ENCODE measurements around the gene MPP3.

The MPP3 gene

GRCh38 chr17:43830510-43831140, 2.3 kb downstream of the MPP3 start:
- DNase-seq: no peak

DNA sequence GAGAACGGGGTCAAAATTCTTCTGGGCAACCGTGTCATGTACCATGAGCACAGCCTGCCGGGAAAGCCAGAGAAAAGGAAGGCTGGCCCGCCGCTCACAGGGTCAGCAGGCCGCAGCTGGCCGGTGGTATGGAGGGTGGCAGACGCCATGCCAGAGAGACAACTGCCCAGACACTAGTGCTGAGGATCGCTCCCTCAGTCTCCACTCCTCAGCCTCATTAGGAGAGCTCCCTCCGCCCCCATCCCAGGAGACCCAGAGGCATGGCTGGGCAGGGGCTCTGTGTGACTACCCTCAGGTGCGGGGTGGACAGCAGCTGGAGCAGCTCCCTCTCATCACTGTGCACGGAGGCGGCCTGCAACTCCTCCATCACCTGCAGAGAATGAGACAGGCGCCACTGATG, 3.2 kb downstream of the MPP3 start:
- no peak for DNase-seq

GRCh38 chr17:43827596-43827995, 5.3 kb downstream of the MPP3 start:
- DNase-seq: no peak

DNA sequence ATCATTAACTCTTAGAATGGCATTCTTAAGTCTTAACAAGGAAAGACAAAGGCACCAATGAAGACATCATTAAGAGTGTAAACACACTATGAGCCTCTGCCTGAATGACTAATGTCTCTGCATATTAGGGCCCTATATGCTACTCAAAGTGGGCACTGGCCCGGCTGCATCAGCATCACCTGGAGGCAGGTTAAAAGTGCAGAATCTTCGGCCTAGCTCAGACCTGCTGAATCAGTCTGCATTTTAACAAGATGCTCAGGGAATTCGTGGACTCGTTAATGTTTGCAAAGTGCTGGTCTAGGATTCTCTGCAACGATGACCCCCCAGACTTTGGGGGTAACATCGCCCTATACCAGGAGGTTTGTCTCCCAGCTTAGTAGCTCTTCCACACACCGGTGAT, 6.7 kb downstream of the MPP3 start:
- no peak for DNase-seq

- DNase-seq: no peak
These were observed 7.4 kb downstream of the MPP3 start for GRCh38 chr17:43825567-43825966.

GRCh38 chr17:43823350-43824084, 9.4 kb downstream of the MPP3 start:
- no peak for DNase-seq

- no peak for DNase-seq
These were observed 10.3 kb downstream of the MPP3 start for GRCh38 chr17:43822570-43823190.

- no peak for DNase-seq
These were observed 12.2 kb downstream of the MPP3 start for GRCh38 chr17:43820759-43821158.

DNA sequence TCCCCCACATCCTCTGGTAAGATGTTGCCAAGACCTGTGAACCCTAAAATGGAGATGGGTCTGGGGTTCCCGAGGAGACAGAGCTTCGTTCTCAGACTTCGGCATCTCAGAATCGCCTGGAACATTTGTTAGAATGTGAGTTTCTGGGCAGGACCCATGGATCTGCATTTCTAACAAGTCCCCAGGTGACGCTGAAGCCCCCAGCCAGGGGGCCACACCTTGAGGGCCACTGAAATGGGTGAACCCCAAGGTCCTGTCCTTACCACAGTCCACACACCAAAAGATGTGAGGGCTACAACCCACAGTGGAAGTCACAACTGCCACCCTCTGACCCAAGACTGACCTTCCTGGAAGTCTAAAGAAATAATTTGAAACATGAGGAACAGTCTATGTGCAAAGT, 14.0 kb downstream of the MPP3 start:
- no peak for DNase-seq

- DNase-seq: no peak
These were observed 15.1 kb downstream of the MPP3 start for GRCh38 chr17:43817826-43818225.

DNA sequence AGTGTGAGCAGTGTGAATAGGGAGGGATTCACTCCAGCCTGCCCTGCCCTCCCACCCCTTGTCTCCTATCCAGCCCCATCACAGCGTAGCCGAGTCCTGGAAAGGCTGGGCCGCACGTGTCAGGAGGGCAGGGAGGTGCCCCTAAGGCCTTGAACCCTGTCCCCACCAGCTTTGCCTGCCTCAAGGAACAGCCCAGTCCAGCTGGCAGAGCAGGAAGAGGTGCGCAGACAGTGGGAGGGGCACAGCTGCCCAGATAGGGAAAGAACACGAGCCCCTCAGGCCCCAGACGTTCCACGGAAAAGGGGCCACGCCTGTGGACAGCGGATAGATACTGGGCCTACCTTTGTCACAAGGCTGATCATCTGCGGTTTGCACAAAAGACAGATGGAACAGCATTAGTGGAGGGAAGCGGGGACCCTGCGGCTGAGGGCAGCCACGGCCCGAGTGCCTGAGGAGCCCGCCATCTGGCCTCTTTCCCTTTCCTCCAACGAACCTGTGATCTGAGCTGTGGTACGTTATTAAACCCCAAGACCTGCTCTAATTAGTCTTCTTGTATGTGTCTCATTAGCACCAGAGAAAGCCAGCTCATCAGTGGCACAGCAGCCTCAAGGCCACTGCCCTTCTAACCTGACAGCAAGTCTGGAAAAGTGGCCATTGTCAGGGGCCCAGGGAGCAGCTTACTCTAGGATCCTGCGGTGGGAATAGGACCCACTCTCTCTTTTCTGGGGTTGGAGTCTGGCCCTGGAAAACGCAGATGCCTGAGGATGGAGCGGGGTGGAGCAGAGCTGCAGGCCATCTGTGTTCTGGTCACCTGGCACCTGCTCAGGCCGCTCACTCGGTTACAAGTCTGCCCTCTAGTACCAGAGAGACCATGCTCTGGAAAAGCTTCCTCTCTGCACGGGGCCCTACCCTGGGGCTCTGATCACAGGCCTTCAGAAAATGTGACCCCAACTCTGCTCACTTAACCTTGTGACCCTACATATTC, 16.3 kb downstream of the MPP3 start:
- DNase-seq: no peak

DNA sequence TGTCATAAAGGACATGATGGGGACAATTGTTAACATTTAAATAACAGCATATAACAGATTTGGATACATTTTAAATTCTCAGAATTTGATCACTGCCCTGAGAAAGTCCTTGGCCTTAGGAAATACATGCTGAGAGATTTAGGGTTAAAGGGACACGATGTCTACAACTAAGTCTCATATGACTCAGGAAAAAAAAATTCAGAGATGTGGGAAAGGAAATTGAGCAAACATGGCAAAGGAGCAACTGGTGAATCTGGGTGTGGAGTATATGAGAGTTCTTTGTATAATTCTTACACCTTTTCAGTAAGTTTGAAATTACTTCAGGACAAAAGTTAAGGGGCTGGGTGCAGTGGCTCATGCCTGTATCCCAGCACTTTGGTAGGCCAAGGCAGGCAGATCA, 18.2 kb downstream of the MPP3 start:
- DNase-seq: no peak

GRCh38 chr17:43814026-43814425, 18.9 kb downstream of the MPP3 start:
- no peak for DNase-seq

DNA sequence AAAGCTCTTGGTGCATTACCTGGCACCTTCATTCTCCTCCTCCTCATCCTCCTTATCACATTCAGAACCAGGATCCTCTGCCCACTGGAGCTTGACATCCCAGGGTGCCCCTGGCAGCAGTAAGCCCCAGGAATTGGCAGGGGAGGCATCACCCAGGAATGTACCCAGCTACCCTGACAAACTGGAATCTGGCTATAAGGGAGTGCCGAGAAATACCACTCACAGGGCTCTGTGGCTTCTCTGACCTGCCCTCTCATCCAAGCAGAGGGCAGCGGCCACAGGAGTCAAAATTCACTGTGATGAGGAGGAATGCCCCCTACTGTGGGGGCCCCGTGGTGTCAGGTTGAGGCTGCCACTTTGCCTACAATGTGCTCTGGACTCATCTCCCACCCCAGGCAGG, 19.6 kb downstream of the MPP3 start:
- no peak for DNase-seq

DNA sequence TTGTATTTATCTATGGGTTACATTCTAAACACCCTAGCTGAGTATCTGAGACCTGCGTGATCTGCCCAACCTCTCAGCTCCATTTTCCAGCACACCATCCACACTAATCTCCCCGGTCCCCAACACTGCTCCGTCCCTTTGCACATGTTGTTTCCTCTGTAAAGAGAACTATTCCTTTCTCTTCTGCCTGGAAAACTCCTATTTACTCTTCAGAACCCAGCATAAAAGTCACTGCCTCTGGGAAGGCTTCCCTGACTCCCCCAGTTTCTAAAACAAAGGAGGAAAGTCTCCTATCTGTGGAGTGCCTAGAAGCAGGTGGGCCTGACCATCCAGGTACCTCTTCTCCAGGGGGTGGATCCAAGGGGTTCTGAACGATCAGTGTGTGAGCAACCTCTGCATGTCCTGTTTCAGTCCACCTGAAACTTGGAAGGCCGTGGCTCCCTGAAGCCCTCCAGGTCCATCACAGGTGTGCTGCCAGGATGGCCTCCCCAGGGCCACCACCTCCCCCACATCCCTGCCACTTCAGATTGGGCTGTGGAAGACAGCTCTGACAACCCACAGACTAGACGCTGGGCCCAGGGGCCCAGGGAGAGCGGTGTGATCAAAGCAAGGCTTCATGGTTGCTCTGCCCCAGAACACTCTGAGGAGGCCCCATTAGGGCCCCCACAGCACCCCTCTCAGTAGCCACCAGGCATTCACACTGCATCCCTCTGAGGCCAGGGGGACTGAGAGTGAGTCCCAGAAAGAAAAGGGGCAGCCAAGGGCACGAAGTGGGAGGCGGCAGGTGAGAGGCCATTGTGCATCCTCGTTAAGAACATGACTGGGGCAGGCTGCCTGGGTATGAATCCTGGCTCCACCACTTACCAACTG, 20.3 kb downstream of the MPP3 start:
- DNase-seq: no peak

DNA sequence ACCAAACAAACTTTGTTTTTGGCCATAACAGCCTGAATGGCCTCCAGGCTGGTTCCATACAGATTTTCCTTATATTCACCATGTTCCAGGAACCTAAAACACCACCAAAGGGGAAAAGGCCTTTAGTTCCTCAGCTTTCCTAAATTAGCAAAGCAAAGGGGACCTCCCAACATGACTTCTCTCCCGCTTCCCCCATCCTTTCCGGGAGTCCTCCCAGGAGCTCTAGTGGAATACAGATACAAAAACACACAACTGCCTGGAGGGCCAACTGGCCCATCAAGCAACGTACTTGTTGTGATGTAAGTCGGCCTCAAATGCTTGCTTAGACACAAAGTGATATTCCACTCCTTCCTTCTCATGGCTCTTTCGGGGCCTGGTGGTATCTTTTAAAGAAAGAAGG, 22.1 kb downstream of the MPP3 start:
- no peak for DNase-seq

DNA sequence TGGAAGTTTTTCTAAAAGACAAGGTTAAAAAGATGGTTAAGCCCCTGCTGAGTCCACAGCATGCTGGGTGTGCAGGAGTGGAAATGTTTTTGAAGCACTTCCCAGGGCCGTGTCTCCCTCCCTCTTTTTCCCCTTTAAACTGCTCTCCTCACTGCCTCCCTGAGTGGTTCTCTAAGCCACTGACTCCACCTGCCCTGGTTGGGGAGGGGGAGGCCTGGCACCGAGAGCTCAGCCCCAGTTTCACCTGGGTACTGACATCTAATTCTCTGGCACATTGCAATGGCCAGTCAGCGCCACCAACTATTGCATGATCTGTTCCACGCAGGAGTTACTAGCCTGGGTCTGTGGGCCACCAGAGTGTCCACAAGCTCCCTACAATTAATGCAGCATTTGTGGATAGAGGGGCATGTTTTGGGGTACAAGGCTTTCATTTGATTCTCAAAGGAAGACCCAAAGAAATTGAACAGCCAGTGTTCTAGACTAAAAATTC, 22.7 kb downstream of the MPP3 start:
- DNase-seq: no peak

GRCh38 chr17:43809121-43809520, 23.8 kb downstream of the MPP3 start:
- no peak for DNase-seq

- no peak for DNase-seq
These were observed 24.9 kb downstream of the MPP3 start for GRCh38 chr17:43808076-43808475.

DNA sequence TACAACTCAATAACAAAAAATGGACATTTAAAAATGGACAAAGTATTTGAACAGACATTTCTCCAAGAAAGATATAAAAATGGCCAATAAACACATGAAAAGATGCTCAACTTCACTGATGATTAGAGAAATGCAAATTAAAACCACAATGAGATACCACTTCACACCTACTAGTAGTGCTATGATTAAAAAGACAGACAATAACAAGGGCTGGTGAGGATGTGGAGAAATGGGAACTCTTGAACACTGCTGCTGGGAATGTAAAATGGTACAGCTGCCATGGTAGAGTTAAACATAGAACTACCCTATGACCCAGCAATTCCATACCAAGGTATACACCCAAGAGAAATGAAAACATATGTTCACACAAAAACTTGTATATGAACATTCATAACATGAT, 27.8 kb downstream of the MPP3 start:
- no peak for DNase-seq

DNA sequence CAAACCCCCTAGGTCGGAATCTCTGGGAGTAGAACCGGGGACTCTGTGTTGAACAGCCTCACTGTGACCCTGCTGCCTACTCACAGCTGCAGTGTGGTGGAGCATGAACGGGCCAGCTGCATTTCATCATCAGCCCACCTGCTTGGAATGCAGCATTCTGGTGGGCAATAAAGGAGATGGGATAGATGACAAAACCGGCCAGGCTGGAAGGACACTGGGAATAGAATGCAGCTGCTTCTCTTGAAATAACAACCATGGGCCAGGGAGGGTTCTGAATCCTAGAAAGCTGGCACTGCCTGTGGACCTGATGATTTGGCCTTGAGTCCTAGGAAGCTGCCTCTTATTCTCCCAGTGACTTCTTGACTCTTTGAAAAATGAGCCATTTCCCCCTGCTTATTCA, 29.2 kb downstream of the MPP3 start:
- DNase-seq: no peak

- no peak for DNase-seq
These were observed 31.1 kb downstream of the MPP3 start for GRCh38 chr17:43801844-43802243.
